C4-2B (cell line): ENCODE data around the gene WDR27.
"Not testable (repeated sequence)": the region's sequence is repeated elsewhere in the genome, so short reads cannot be mapped to it uniquely, and the experiment has no call there.

Source experiments
- H3K27ac ChIP-seq: fragments of 450-650 bp; 2 replicates; pipeline ENCODE4 v1.5.1; 2017
- ZFX ChIP-seq: fragments of 450-650 bp; IDR thresholded peaks from 2 replicates; pipeline ENCODE4 v1.6.1; 2017
- TF ChIP-seq, protein P1 (sequence below): fragments of 450-650 bp; conservative IDR thresholded peaks from 2 replicates; pipeline ENCODE4 v1.5.1; 2017; ENCODE audit warnings: mild to moderate bottlenecking

Gene WDR27

GRCh38 chr6:169473663-169474062 is 228.2 kb downstream of the WDR27 start:
- TF ChIP-seq, protein P1, sequence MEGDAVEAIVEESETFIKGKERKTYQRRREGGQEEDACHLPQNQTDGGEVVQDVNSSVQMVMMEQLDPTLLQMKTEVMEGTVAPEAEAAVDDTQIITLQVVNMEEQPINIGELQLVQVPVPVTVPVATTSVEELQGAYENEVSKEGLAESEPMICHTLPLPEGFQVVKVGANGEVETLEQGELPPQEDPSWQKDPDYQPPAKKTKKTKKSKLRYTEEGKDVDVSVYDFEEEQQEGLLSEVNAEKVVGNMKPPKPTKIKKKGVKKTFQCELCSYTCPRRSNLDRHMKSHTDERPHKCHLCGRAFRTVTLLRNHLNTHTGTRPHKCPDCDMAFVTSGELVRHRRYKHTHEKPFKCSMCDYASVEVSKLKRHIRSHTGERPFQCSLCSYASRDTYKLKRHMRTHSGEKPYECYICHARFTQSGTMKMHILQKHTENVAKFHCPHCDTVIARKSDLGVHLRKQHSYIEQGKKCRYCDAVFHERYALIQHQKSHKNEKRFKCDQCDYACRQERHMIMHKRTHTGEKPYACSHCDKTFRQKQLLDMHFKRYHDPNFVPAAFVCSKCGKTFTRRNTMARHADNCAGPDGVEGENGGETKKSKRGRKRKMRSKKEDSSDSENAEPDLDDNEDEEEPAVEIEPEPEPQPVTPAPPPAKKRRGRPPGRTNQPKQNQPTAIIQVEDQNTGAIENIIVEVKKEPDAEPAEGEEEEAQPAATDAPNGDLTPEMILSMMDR, result no peak
- no peak for TF ChIP-seq ZFX
- H3K27ac ChIP-seq, result no peak overlapping the region

DNA sequence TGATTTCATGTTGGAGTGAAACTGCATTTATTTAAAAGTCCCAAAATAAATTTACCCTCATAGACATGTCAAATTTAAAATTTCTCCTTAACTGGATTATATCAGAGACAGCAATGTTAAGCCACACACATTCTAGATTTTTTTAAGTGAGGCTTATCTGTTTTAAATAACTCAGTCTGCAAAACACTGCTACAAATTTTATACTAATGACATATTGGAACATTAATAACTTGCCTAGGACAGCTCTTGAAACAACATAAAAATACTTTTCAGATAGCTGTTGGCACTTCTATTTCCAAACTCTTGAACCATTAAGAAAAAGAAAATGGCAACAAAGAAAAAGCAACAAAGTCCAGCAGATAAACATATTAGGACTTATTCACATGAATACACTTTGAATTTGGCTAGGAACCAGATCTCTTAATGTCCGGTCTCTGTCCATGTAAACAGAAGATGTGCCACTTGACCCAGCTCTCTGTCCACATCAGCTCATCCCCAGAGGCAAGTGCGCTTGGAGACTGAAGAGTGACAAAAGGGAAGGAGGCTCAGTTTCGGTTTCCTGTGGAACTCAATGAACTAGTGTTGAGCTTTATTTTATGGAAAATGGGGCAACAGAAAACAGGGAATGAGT is 228.9 kb downstream of the WDR27 start:
- TF ChIP-seq, protein P1, result no peak
- no peak for TF ChIP-seq ZFX
- no peak overlapping the region for H3K27ac ChIP-seq

GRCh38 chr6:169470790-169471189 is 231.0 kb downstream of the WDR27 start:
- no peak overlapping the region for H3K27ac ChIP-seq
- TF ChIP-seq, protein P1, result no peak
- TF ChIP-seq ZFX, result no peak

DNA sequence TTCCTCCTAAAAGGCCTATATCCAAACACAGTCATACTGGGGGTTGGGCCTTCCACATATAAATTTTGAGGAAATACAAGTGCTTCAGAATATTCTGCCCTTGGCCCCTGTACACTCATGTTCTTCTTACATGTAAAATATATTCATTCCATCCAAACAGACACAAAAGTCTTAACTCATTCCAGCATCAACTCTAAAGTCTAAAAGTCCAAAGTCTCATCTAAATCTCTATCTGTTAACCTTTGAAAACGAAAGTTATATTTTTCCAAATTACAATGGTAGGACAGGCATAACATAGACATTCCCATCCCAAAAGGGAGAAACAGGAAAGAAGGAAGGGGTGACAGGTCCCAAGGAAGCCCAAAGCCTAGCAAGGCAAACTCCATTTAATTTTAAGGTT is 232.8 kb downstream of the WDR27 start:
- H3K27ac ChIP-seq, result no peak overlapping the region
- no peak for TF ChIP-seq ZFX

GRCh38 chr6:169467755-169468154 is 234.1 kb downstream of the WDR27 start:
- H3K27ac ChIP-seq, result not testable (repeated sequence)

DNA sequence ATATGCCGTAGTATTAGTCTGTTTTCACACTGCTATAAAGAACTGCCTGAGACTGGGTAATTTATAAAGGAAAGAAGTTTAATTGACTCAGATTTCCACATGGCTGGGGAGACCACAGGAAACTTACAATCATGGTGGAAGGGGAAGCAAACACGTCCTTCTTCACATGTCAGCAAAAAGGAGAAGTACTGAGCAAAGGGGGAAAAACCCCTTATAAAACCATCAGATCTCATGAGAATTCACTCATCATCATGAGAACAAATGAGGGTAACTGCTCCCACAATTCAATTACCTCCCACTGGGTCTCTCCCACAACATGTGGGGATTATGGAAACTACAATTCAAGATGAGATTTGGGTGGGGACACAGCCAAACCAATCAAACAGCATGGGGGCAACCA is 235.6 kb downstream of the WDR27 start:
- not testable (repeated sequence) for H3K27ac ChIP-seq

DNA sequence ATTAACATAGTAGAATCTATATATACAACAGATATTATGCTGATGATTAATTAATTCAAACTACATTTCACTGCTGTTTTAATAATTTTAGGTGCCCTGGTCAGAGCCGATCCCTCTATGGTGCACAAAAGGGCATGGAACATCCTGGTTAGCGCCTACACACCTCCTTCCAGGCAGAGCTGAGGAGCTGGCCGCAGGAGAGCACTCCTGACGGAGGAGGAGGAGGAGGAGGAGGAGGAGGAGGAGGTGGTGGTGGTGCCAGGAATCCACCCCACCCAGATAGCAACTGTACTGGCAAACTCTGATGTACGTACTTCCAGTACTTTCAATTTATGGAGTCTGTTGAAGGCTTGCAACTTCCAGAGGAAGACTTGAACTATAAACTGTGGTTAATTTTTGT is 244.1 kb downstream of the WDR27 start:
- no peak for TF ChIP-seq ZFX
- TF ChIP-seq, protein P1, result no peak
- no peak overlapping the region for H3K27ac ChIP-seq

- no peak overlapping the region for H3K27ac ChIP-seq
Observed at GRCh38 chr6:169456840-169457239, 245.0 kb downstream of the WDR27 start.

DNA sequence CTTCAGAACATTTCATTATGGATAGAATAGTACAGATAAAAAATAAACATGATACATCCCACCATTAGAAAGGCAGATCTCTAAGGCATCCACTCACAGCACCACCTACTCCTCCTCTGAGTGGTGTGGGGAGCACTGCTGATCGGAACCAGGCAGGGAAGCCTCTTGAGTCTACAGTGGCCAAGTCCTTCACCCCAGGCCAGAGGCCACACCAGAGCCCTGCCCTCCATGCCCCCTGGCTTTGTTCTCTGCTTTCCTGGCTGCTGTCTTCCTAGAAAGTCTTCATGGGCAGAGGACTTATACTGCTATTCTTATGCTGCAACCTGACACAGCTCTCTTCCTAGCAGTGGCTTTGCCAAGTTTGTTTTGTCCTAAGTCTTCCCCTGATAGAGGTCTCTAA is 246.4 kb downstream of the WDR27 start:
- H3K27ac ChIP-seq, result no peak overlapping the region
- no peak for TF ChIP-seq ZFX
- TF ChIP-seq, protein P1, result no peak

More at GRCh38 chr6:169456840-169457239, 245.0 kb downstream of the WDR27 start:
- TF ChIP-seq ZFX, result no peak
- TF ChIP-seq, protein P1, result no peak
